Kidney (tissue), 14 donors: ENCODE measurements around the gene RPS19. TPM values are rescaled to one million over a fixed set of nuclear protein-coding genes. Genes with fewer than 3 reads are reported as not detected.

Experiments used
- DNase-seq, 5 donors: peaks; one replicate each; pipeline ENCODE4 v3.0.0-alpha.2; 2013 to 2020
- FAIRE-seq: peaks from 2 replicates; lab custom pipeline; 2012; peaks lifted over from hg19 to GRCh38; lab: Jason Lieb, UNC
- H3K27ac ChIP-seq, 2 donors: one replicate each; pipeline ENCODE4 v1.7.0; 2013; ENCODE audit warnings: low read depth in 2 of 2, low read length in 2 of 2, inconsistent platforms in 1 of 2
- H3K27me3 ChIP-seq: one replicate; pipeline ENCODE4 v1.7.1; 2013; ENCODE audit warnings: low read length, inconsistent platforms; ENCODE audit not compliant: control insufficient read depth, insufficient read depth
- H3K36me3 ChIP-seq, 3 donors: one replicate each; pipeline versions ENCODE4 v1.7.0 to v1.7.1; 2013; ENCODE audit warnings: low read length in 3 of 3, control low read depth in 1 of 3, inconsistent platforms in 1 of 3; ENCODE audit not compliant: insufficient read depth in 3 of 3, control insufficient read depth in 2 of 3
- H3K4me1 ChIP-seq, 3 donors: one replicate each; pipeline versions ENCODE4 v1.7.0 to v1.7.1; 2013; ENCODE audit warnings: low read length in 3 of 3, inconsistent platforms in 1 of 3, low read depth in 1 of 3; ENCODE audit not compliant: control insufficient read depth in 2 of 3, insufficient read depth in 2 of 3
- H3K4me3 ChIP-seq, 3 donors: one replicate each; pipeline versions ENCODE4 v1.7.0 to v1.8.1; 2013; ENCODE audit warnings: low read length in 3 of 3, control low read depth in 1 of 3, inconsistent platforms in 1 of 3
- H3K9ac ChIP-seq, 3 donors: one replicate each; pipeline versions ENCODE4 v1.7.0 to v1.7.1; 2013; ENCODE audit warnings: low read length in 3 of 3, control low read depth in 1 of 3, inconsistent platforms in 1 of 3
- H3K9me3 ChIP-seq, 3 donors: one replicate each; pipeline versions ENCODE4 v1.7.0 to v1.7.1; 2013; ENCODE audit warnings: low read length in 3 of 3, control low read depth in 1 of 3, inconsistent platforms in 1 of 3; ENCODE audit not compliant: control insufficient read depth in 2 of 3, insufficient read depth in 1 of 3
- CTCF ChIP-seq: IDR thresholded peaks from 3 replicates; pipeline ENCODE4 v1.5.1; 2012; ENCODE audit warnings: mild to moderate bottlenecking, moderate library complexity, borderline replicate concordance; ENCODE audit not compliant: insufficient read depth; ENCODE audit errors: extremely low read depth
- intact Hi-C: fragments of 100-400 bp; cut with DNase I; formaldehyde crosslinking; loops from one replicate; pipeline ENCODE4 v1.11.1; 2022
- microRNA-seq: library from miRNA; unstranded; fragments of <30 nt; microRNA quantifications from one replicate; pipeline ENCODE4 v1.2.0, GENCODE V29; 2020
- polyA plus RNA-seq: library from polyadenylated mRNA; stranded (reverse); fragments of 350-450 nt; fragmentation: Illumina TruSeq; extraction: RNeasy Lipid Tissue Mini Kit (QIAGEN cat#74804); gene quantifications from one replicate; pipeline ENCODE4 v1.2.3, GENCODE V29; 2014; ENCODE audit warnings: low read depth, low replicate concordance; ENCODE audit not compliant: insufficient read depth
- total RNA-seq: library from RNA; stranded (reverse); fragmentation: NEBNext Ultra II Directional; extraction: Animal tissue kit (Norgen Biotek cat#: 25700); gene quantifications from one replicate; pipeline ENCODE4 v1.2.1, GENCODE V29; 2021
- donor health status: control.
- donor health status: control.
- donor health status: control.
- donor health status: control.
- donor health status: control.
- donor health status: DM: yes; HTN: yes; CAD: no.
- donor health status: Normal renal cell carcinoma (clear cell type).

The RPS19 gene
- total and polyA plus RNA-seq, 2 donors from 2014 or later = 1,433 to 2,116 TPM

DNA sequence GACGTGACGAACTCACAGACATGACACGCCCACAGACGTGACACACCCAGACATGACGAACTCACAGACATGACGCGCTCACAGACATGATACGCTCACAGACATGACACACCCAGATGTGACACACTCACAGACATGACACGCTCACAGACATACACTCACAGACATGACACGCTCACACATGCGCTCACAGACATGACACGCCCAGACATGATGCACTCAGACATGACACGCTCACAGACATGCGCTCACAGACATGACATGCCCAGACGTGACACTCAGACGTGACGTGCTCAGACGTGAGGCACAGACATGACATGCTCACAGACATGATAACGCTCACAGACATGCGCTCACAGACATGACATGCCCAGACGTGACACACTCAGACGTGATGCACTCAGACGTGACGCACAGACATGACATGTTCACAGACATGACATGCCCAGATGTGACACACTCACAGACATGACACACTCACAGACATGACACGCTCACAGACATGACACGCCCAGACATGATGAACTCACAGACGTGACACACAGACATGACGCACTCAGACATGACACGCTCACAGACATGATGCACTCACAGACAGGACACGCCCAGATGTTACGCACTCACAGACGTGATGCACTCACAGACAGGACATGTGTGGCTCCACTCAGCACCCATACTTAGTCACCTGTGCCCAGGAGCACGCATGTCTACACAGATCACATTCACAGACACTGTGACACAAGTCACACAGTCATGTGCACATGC lies 60.1 kb downstream of the RPS19 start:
- Histone ChIP-seq H3K4me1 (no peaks in the 10 kb centered on the region), H3K9me3 (peaks cover 0 to 4% (median 0%) of the 10 kb centered on the region in 3 donors), H3K36me3 (no peaks in the 10 kb centered on the region), H3K27ac (no peak overlapping the region), H3K27me3 (peaks cover 66% of the 10 kb centered on the region), H3K4me3 (no peak overlapping the region), H3K9ac (no peak overlapping the region)
- no peak for TF ChIP-seq CTCF
- no peak for FAIRE-seq
- intact Hi-C loops = no loop called here
- DNase-seq = no peak

DNA sequence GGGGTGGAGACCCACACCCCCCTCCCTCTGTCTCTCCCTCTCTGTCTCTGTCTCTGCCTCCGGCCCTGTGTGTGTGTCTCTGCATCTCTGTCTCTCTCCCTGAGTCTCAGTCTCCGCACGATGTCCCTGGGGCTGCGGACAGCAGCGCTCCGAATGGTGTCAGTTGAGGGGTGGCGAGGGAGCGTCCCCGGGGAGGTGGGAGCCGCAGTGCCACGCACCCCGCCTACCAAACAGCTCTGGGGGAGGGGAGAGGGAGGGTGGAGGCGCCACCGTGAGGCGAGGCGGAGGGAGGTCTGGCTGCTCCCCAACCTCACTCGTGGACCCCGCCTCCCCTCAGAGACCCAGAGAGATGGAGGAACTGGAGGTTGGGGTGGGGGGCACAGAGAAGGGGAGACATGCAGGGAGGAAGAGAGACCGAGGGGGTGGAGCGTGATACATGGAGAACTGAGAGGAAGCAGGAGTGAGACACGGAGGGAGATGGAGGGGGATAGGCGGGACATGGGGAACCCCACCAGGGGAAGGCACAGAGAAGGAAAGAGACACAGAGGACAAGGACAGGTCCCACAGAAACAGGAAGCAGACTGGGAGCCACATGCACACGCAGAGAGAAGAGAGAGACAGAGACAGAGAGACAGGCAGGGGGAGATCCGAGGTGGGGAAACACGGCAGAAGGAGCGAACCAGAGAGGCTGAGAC lies 61.0 kb downstream of the RPS19 start:
- FAIRE-seq (no peak), DNase-seq (no peak)
- no peak overlapping the region for H3K4me3 ChIP-seq
- H3K36me3 ChIP-seq = no peaks in the 10 kb centered on the region
- no peaks in the 10 kb centered on the region for H3K4me1 ChIP-seq
- H3K9ac ChIP-seq = no peak overlapping the region
- TF ChIP-seq CTCF = no peak
- H3K9me3 ChIP-seq = peaks cover 0 to 4% (median 0%) of the 10 kb centered on the region in 3 donors
- H3K27ac ChIP-seq = no peak overlapping the region
- intact Hi-C loops = no loop called here
- peaks cover 68% of the 10 kb centered on the region for H3K27me3 ChIP-seq

- H3K9ac ChIP-seq = no peak overlapping the region
- no peak for FAIRE-seq
- H3K36me3 ChIP-seq = no peaks in the 10 kb centered on the region
- DNase-seq = no peak
- H3K4me3 ChIP-seq = no peak overlapping the region
- H3K27me3 ChIP-seq = peaks cover 66% of the 10 kb centered on the region
- H3K9me3 ChIP-seq = peaks cover 0 to 4% (median 0%) of the 10 kb centered on the region in 3 donors
- H3K27ac ChIP-seq = no peak overlapping the region
- intact Hi-C loops = no loop called here
- TF ChIP-seq CTCF = no peak
- H3K4me1 ChIP-seq = no peaks in the 10 kb centered on the region
Observed at GRCh38 chr19:41921577-41922576, 61.8 kb downstream of the RPS19 start.

Small RNA genes within 50 kb of the gene (microRNA-seq; reads per million reads assigned to microRNA genes)
- not detected for gene MIR6797

Other genes with a start within 250 kb of the RPS19 start
- gene CEACAM4, start 233.2 kb upstream of the RPS19 start, total RNA-seq = 4.7 TPM
- gene CEACAM4, start 233.2 kb upstream of the RPS19 start, polyA plus RNA-seq = not detected
- gene CEACAM7, start 172.0 kb upstream of the RPS19 start, total RNA-seq = 0.16 TPM
- not detected for gene CEACAM7, start 172.0 kb upstream of the RPS19 start, polyA plus RNA-seq
- not detected for gene CEACAM5, start 151.6 kb upstream of the RPS19 start, total RNA-seq
- gene CEACAM5, start 151.6 kb upstream of the RPS19 start, polyA plus RNA-seq = not detected
- not detected for gene CEACAM6, start 104.7 kb upstream of the RPS19 start, total RNA-seq
- gene CEACAM6, start 104.7 kb upstream of the RPS19 start, polyA plus RNA-seq = not detected
- gene CEACAM3, start 63.7 kb upstream of the RPS19 start, total RNA-seq = 0.69 TPM
- not detected for gene CEACAM3, start 63.7 kb upstream of the RPS19 start, polyA plus RNA-seq
- gene LYPD4, start 15.6 kb upstream of the RPS19 start, total RNA-seq = not detected
- gene LYPD4, start 15.6 kb upstream of the RPS19 start, polyA plus RNA-seq = not detected
- gene DMRTC2, start 15.2 kb upstream of the RPS19 start, total RNA-seq = not detected
- not detected for gene DMRTC2, start 15.2 kb upstream of the RPS19 start, polyA plus RNA-seq
- 11.0 TPM for gene CD79A, start 17.0 kb downstream of the RPS19 start, total RNA-seq
- gene CD79A, start 17.0 kb downstream of the RPS19 start, polyA plus RNA-seq = 0.32 TPM
- gene ARHGEF1, start 22.9 kb downstream of the RPS19 start, total RNA-seq = 139 TPM
- gene ARHGEF1, start 22.9 kb downstream of the RPS19 start, polyA plus RNA-seq = 39.0 TPM
- 0.69 TPM for gene ERFL, start 68.2 kb downstream of the RPS19 start, total RNA-seq
- not detected for gene ERFL, start 68.2 kb downstream of the RPS19 start, polyA plus RNA-seq
- 146 TPM for gene RABAC1, start 99.1 kb downstream of the RPS19 start, total RNA-seq
- 333 TPM for gene RABAC1, start 99.1 kb downstream of the RPS19 start, polyA plus RNA-seq
- gene ATP1A3, start 134.0 kb downstream of the RPS19 start, total RNA-seq = not detected
- not detected for gene ATP1A3, start 134.0 kb downstream of the RPS19 start, polyA plus RNA-seq
- gene GRIK5, start 210.0 kb downstream of the RPS19 start, total RNA-seq = 16.2 TPM
- gene GRIK5, start 210.0 kb downstream of the RPS19 start, polyA plus RNA-seq = 8.9 TPM
- gene ZNF574, start 215.9 kb downstream of the RPS19 start, total RNA-seq = 12.7 TPM
- 7.2 TPM for gene ZNF574, start 215.9 kb downstream of the RPS19 start, polyA plus RNA-seq